A172 (cell line): Measurements from ENCODE around the gene CTSH. TPM values are rescaled to one million over a fixed set of nuclear protein-coding genes. Genes with fewer than 3 reads are reported as not detected.
"Not testable (repeated sequence)": the region's sequence is repeated elsewhere in the genome, so short reads cannot be mapped to it uniquely, and the experiment has no call there.

Source experiments
- DNase-seq: peaks from one replicate; pipeline ENCODE4 v3.0.0-alpha.2; 2015; ENCODE audit warnings: low spot score
- total RNA-seq: library from RNA; depleted of rRNA; stranded (reverse); fragments of >200 nt; shearing (Covaris generic); gene quantifications from 2 replicates; pipeline ENCODE4 v1.2.3, GENCODE V29; 2014

Gene CTSH
- total RNA-seq, 1 experiment from 2014 or later, result 52.8 TPM

- DNase-seq, result no peak
These were observed 1.2 kb downstream of the CTSH start for GRCh38 chr15:78943692-78944091.

GRCh38 chr15:78942741-78943140 lies 2.1 kb downstream of the CTSH start:
- no peak for DNase-seq

- no peak for DNase-seq
These were observed 6.0 kb downstream of the CTSH start for GRCh38 chr15:78938658-78939488.

GRCh38 chr15:78937132-78937739 lies 7.6 kb downstream of the CTSH start:
- DNase-seq, result no peak

GRCh38 chr15:78934655-78935023 lies 10.2 kb downstream of the CTSH start:
- no peak for DNase-seq

- DNase-seq, result no peak
These were observed 10.8 kb downstream of the CTSH start for GRCh38 chr15:78933823-78934654.

GRCh38 chr15:78933187-78933822 lies 11.5 kb downstream of the CTSH start:
- DNase-seq, result no peak

- no peak for DNase-seq
These were observed 12.5 kb downstream of the CTSH start for GRCh38 chr15:78932258-78932808.

- DNase-seq, result no peak
These were observed 13.2 kb downstream of the CTSH start for GRCh38 chr15:78931439-78932257.

- DNase-seq, result peak; percentile 94
These were observed 14.1 kb downstream of the CTSH start for GRCh38 chr15:78930577-78931388.

- no peak for DNase-seq
These were observed 15.1 kb downstream of the CTSH start for GRCh38 chr15:78929536-78930264.

- DNase-seq, result no peak
These were observed 16.2 kb downstream of the CTSH start for GRCh38 chr15:78928616-78929093.

GRCh38 chr15:78928176-78928575 lies 16.7 kb downstream of the CTSH start:
- not testable (repeated sequence) for DNase-seq

GRCh38 chr15:78927077-78927790 lies 17.6 kb downstream of the CTSH start:
- no peak for DNase-seq

- no peak for DNase-seq
These were observed 18.7 kb downstream of the CTSH start for GRCh38 chr15:78925956-78926743.

- DNase-seq, result no peak
These were observed 19.7 kb downstream of the CTSH start for GRCh38 chr15:78925076-78925624.
